GM18507 (cell line): Measurements from ENCODE around the gene ARFGAP2.

ENCODE experiments used
- DNase-seq: peaks from one replicate; pipeline ENCODE4 v3.0.0; 2011; ENCODE audit warnings: low read depth; ENCODE audit not compliant: insufficient read length; ENCODE audit errors: extremely low spot score
- FAIRE-seq: peaks from 2 replicates; lab custom pipeline; 2011; peaks lifted over from hg19 to GRCh38; lab: Jason Lieb, UNC

Gene ARFGAP2

DNA sequence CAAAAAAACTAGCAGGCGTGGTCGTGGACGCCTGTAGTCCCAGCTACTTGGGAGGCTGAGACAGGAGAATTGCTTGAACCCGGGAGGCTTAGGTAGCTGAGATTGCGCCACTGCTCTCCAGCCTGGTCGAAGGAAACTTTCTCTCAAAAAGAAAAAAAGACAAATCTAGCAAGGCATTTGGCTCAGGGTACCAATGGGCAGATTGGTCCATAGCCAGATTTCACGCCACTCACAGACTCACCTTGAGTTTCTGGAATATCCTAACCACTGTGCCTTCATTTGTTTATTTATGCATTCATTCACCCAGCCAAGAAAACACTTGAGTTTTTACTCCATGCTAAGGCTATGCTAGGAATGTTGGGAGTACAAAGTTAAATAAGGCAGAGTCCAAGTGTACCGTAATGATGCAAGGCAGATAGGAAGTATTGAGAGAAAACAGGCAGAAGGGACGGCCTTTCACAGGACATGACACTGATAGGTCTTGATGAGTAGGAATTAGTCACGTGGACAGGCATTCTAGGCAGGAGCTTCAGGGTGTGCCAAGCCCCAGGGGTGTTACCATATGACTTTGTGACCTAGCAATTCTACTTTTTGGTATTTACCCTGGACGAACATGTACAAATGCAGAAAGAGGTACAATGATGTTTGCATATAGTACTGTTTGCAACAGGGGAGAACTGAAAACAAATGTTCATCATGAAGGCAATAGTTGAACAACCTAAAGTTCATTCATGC lies 12.6 kb upstream of the ARFGAP2 start:
- no peak for DNase-seq
- FAIRE-seq: no peak

DNA sequence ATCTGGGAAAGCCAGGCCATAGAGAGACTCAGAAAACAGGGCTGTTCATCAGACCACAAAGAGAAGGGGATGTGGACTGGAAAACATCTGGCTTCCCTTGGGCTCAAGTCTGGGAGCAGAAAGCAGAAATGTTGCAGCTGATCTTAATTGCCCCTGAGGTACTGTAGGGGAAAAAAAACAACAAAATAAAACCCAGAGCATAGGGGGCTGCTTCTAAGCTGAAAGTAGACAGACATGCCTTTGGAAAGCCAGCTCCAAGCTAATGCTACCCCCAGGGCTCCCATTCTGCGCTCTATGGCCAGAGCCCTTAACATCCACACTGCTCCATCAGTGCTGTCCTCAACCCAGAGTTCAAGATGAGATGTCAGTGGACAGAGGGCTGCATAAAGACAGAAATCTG lies 11.6 kb upstream of the ARFGAP2 start:
- DNase-seq: no peak
- no peak for FAIRE-seq

DNA sequence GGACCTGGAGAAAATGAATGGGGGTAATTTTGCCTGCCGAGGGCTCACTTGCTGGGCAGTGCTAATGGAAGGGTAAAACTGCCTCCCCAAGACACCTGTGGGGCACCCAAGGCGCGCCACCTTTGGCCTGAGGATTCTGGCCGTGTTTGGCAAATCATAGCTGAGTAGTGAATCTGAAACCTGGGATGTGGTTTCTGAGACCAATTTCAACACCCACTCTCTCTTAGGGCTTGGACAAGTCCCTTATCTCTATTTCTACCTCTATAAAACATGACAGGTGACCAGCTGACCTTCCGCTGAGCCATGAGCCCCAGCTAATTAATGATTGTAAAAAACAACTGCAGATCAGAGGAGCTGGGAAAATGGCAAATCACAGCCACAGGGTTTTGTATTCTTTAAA lies 11.0 kb upstream of the ARFGAP2 start:
- FAIRE-seq: no peak
- no peak for DNase-seq

DNA sequence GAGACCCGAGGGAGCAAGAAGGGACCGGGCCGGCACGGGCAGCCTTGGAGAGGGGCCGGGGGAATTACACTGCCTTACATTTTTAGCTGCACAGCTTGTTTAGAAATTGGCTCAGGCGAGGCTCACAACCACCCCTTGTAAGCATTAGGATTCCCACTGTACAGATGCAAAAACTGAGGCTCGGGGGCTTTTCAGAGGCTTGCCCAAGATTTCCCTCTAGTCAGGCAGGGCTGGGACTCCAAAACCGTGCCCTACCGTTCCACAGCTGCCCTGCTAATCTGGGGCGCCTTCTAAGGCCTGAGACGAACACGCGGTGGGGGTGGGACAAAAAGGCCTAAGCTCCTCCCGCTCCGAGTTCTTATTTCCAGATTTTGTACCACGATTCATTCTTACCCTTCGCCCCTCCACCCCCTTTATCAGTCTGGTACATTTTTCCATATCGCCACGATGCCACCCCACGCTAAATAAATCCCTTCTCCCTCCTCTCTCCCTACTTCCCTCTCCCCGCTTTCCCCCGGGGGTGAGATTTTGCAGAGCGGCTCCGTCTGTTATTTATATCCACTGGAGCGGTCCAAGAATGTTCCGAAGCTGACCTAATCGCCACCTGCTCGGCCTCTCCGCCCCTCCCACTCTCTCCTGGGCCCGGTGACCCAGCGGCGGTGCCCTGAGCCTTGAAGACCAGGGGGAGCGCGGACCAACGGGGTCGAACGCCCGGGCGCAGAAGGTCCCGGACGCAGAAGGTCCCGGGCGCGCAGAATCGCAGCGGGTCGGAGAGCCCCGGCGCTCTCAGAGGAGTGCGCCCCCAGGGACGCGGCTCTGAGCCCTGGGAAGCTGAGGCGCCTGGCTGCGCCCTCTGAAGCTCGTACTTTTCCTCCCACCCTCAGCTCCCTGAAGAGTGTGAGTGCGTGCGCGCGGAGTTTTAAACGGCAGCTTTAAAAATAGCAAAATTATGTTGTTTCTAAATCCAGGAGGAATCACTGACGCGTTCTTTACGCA lies 10.3 kb upstream of the ARFGAP2 start:
- no peak for DNase-seq
- peak; percentile 52 for FAIRE-seq

DNA sequence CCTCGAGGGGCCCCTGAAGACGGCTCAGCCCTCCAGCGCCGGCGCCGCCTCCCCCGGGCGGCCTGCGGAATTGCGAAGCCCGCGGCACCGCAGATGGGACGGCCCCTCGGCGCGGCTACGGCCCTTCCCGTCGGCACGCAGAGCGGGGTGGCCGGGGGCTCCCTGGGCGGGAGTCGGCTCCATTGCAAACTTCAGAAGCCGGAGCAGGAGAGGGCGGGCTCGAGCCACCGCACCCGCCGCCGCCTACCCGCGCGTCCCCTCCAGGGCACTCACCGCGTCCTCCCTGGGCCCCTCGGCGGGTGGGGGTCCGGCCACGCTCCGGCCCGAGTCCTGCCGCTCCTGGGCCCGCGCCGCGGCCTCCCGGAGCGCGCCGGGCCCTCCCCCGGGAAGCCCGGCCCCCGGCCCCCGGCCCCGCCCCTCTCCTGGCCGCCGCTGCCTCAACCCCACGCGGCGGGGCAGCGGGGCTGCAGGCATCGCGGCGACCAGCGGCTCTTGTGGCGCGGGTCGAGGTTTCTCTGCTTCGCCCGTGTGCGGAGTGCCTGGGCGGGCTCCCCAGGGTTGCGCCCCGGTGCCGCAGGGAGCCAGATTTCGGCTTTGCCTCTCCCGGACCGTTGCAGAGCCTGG lies 9.5 kb upstream of the ARFGAP2 start, which contains the start of gene PACSIN3:
TSS of gene PACSIN3 (minus strand) at position 359 of the 624 bp plus-strand sequence. CDS start 3,707 bp downstream, outside the sequence.
- no peak for FAIRE-seq

DNA sequence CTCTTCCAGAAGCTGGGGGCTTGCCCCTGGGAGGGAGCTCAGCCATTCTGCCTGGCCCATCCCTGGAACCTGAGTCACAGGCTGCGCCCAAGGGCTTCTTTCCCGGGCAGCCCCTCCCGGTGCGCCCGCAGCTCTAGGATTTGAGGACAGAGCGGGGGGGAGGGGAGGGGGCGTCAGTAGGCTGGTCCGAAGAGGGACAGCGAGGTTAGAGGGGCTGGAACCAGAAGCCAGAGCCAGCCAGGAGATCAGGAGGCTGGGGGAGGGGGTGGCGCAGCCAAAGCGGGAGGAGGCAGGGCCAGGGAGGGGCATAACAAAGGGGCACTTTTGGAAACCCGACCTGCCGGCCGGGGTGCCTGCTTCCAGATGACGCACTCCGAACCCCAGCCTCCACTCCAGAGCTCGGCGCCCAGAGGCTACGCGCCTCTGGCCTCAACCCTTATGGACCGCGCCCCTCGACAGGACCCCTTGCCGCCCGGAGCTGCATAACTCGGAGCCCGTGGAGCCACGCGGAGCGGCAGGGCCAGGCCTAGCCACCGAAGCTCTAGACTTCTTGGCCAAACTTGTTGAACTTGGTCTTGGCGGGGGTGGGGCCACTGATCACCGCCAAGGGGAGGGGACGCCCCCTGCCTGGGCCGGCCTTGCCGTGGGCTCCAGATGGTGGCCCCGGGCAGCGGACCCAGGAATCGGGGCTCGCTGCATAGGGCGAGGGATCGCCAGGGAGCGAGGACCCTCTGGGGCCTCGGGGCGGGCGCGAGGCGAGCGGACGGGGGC lies 8.8 kb upstream of the ARFGAP2 start:
- no peak for DNase-seq
- FAIRE-seq: no peak

More for the DNA sequence above, 9.5 kb upstream of the ARFGAP2 start, which contains the start of gene PACSIN3:
- no peak for DNase-seq

DNA sequence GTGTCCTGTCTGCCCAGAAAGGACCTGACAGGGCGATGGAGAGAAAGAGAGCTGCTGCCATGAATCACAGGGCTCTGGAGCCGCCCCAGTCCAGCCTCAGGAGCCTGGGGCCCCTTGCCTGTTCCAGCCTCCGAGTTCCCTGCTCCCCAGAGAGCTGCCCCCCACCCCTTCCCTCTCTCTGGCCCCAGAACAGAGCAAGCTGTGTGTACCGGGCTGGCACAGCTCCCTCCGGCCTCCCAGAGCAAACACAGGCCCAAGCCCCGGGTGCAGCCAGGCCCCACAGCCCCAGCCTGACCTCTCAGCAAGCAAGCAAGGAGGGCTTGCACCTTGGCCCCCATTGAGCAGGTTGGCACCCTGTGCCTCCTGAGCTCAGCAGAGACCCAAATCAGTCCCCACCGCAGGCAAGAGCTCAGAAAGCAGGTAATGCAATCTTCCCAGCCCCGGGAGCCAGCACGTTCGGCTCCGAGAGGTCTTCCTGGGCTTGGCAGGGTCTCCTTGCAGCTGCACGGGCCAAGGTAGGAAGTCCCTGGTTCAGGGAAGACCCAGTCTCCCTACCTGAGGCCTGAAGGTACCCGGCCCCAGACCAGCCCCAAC lies 8.1 kb upstream of the ARFGAP2 start:
- FAIRE-seq: no peak
- DNase-seq: no peak

DNA sequence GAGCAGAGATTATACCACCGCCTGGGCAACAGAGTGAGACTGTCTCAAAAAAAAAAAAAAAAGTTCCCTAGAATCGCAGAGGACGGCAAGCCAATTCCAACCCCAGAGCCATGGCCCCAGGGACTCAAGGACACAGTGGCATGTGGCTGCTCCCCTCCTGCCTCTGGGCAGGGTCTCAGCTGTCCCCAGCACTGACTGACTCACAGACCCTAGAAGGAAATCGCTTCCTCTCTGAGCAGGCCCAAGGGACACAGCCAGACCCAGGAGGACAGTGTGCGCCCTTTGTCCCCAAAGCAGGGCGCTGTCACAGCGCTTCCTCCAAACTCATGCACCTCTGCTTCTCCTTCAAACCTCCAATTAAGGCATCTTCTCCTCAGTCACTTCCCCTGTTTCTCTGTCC lies 7.3 kb upstream of the ARFGAP2 start:
- DNase-seq (no peak), FAIRE-seq (no peak)

DNA sequence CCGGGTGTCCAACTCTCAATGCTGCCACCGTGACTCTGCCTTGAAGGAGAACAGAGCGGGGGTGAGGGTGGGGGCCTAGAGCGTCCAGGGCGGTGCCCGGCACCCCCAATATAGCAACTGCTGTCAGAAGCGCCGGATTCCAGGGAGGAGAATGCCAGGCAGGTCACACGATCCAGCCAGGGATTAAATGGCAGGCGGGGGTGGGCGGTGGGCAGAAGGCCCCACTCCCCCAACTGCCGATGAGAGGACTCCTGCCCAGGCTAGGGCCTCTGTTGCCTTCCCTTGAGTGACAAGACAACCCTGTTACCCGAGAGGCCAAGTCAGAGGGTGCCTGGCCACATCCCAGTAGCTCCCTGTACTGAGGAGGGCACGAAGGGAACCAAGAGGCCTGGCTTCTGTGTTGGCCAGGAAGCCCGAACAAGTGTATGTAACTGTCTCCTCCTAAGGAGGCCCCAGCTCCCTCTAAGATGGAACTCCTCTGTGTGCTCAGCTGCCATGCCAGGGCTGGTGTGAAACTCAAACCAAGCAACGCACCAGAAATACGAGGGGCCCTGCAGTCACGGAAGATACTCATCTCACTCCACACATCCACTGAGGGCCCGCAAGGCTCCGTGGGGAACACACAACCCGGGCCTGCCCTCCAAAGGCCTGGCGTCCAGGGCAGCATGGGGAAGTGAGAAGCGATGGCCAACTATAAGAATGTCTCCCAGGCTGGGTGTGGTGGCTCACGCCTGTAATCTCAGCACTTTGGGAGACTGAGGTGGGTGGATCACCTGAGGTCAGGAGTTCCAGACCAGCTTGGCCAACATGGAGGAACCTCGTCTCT lies 6.6 kb upstream of the ARFGAP2 start:
- FAIRE-seq: no peak
- DNase-seq: no peak

DNA sequence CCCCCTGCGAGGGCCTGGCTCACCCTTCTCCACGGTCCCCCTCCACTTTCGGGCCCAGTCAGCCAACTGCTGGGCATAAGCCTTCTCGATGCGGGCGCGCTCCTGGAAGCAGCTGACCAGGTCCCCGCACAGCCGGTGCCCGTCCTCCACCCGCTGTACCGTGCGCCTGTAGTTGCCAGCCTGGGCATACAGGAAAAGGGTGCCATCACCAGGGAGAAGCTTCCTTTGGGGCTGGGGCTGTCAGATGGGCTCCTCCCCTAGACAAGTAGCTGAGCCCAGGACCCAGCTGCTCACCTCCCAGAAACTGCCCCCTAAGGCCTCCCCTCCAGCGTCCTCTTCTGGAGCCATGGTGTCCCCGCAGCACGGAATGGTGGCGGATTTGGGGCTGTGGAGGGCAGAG lies 5.7 kb upstream of the ARFGAP2 start:
- DNase-seq: no peak
- FAIRE-seq: no peak

DNA sequence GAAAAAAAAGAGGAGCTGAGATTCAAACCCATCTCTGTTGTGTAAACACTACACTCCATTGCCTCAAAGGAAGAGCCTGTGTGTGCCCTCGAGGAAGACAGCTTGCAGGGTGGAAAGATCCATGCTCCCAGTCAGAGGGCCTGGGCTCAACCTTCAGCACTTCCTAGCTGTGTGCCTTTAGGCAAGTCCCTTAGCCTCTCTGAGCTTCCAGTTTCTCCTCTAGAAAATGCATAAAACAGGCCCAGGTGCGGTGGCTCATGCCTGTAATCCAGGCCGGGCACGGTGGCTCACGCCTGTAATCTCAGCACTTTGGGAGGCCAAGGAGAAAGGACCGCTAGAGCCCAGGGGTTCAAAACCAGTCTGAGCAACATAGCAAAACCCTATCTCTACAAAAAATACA lies 4.6 kb upstream of the ARFGAP2 start:
- no peak for DNase-seq
- FAIRE-seq: no peak

DNA sequence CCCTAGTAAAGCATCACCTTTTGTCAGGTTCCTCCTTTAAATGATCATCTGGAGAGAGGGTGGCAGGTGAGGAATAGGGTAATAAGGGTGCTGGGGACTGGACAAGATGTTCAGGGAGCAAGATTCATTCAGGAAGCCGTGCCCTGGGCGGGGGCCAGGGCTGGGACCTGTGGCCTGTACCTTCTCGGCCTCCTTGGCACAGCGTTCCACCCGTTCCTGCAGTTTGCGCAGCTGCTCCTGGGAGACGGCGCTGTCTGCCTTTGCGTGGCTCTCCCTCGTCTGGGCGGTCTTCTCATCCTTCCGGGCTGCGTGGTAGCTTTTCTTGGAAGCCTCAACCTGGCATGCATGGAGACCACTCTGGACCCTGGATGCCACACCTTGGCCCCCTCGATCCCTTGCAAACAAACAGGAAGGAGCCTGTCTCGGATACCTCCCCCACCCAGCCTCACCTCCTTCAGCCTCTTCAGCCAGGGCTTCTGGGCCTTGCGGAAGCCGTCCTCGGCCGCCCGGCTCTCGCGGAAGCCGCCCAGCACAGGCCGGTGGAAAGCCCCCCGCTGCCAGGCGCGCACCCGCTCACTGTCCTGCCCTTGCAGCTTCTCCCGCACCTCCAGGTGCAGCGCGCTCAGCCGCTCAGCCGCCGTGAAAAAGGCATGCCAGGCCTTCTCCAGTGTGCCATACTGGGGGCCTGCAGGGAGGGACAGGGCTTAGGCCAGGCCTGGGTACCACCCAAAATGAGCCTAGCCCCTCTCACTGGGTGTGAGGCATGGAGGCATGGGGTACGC lies 3.5 kb upstream of the ARFGAP2 start:
- DNase-seq (no peak), FAIRE-seq (no peak)

DNA sequence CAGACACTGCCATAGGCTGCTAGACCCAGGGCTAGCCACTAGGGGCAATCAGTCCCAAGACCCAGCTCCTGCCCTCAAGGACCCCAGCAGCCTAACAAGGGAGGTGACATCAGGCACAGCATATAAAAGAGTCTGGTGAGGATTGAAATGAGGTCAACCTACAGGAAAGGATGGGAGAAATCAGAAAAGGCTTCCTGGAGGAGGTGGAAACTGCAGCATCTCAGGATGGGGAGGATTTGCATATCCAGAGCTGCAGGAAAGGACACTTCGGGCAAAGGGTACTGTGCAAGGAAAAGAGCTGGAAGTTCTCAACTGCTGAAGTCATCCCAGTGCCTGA lies 2.9 kb upstream of the ARFGAP2 start:
- FAIRE-seq (peak; percentile 71), DNase-seq (no peak)

DNA sequence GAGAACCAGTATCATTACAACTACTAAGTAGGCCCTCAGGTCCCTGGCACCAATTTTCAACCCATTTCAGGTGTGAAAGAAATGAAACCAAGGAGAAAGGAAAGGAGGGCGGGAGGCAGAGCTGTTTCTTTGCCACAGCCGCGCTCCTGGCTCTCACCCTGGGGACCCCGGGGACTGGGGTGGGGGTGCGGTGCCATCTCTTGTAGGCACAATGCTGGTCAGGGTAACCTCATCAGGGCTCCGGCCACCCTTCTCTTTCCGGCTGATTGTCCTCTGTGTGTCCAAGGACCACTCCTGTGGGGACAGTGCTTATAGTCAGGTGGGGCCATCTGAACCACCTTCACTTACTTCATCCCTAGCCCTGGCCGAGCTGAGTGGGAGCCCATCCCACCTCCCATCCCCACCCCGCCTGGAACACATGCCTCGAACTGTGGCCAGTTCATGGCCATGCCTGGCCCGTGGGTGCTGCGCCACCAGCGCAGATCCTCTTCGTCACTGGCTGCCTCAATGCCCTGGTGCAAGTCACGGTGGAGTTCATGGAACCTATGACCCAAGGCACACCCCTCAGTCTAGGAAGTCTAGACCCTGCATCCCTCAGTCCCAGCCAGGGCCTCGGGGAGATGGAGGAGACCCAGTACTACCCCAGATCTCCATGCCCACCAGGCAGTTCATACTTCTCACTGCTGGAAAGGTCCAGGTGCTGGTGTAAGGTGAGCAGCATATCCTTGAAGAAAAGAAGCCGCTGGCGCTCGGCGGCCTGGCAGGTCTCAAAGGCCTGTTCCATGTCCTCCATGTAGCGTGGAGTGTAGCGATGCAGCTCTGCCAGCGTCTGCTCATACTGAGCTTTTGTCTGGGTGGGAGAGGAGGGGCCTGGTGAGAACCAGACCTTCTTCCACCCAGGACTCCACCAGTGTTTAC lies 2.3 kb upstream of the ARFGAP2 start:
- no peak for FAIRE-seq
- no peak for DNase-seq

DNA sequence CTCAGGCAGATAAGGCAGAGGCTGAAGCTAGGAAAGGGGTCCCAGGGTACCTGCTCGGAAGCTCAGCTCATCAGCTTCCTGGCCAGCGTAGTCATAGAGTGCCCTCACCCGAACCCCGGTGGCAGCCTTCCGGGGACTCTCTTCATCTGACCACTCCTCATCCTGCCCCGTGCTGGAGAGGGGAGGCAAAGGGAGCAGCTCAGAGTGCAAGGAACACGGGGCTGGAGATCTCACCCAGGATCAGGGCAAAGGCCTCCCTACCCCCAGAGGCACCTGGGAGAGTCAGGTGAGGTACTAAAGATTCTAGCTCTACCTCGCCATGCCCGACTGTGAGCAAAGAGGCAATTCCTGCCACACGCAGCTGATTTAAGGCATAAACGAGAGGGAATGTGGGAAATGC lies 1.6 kb upstream of the ARFGAP2 start:
- DNase-seq: no peak
- FAIRE-seq: no peak

DNA sequence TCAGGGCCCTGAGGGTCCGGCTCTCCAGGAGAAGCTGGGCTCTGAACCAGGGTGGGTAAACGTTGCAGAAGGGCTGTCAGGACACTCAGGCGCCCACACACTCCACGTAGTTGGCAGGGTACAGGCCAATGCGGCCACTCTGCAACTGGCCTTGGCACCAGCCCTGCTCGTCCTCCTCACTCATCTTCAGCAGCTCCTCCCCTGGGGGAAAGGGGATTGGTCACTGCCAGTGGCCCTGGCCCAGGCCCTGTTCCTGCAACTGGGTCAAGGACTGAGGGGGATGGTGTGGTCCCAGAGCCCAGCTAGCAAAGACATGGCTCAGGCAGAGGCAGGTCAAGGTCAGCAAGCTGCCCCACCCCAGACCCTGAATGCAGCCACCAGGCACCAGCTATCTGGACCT lies 1.2 kb upstream of the ARFGAP2 start:
- DNase-seq (no peak), FAIRE-seq (no peak)
